Stimulated activated naive CD8-positive, alpha-beta T cell treated with anti-CD3 and anti-CD28 coated beads, Interleukin-15, Interleukin-2, amounts not matched to agents 100 ng/mL and 50 ng/mL, for 24 hours (primary cell): ENCODE measurements around the gene CNRIP1.

ENCODE experiments used
- H3K27ac Mint-ChIP-seq: one replicate; pipeline ENCODE4 v1.8.0; 2021; ENCODE audit warnings: mild to moderate bottlenecking, mixed read lengths
- H3K27me3 Mint-ChIP-seq: one replicate; pipeline ENCODE4 v1.8.0; 2021; ENCODE audit warnings: mixed read lengths
- H3K36me3 Mint-ChIP-seq: one replicate; pipeline ENCODE4 v1.8.0; 2021; ENCODE audit warnings: low read depth, mixed read lengths
- H3K4me1 Mint-ChIP-seq: one replicate; pipeline ENCODE4 v1.8.0; 2021; ENCODE audit warnings: low read depth, mixed read lengths
- H3K4me3 Mint-ChIP-seq: one replicate; pipeline ENCODE4 v1.8.0; 2021; ENCODE audit warnings: mild to moderate bottlenecking, mixed read lengths
- H3K9me3 Mint-ChIP-seq: one replicate; pipeline ENCODE4 v1.8.0; 2021; ENCODE audit warnings: mixed read lengths

The CNRIP1 gene

GRCh38 chr2:68319398-68320117 is at the start of gene CNRIP1:
Gene CNRIP1, minus strand, starts transcription at chr2:68319949. Its CDS starts 549 bp downstream, at chr2:68319400.
- H3K4me1 Mint-ChIP-seq = peaks cover 13% of the 10 kb centered on the region
- no peak within 1 kb of the TSS for H3K27ac Mint-ChIP-seq
- H3K9me3 Mint-ChIP-seq = no peaks in the 10 kb centered on the region
- no peaks in the 10 kb centered on the region for H3K36me3 Mint-ChIP-seq
- peaks cover 71% of the 10 kb centered on the region for H3K27me3 Mint-ChIP-seq
- peak within 1 kb of the TSS; percentile 67 for H3K4me3 Mint-ChIP-seq

- peaks cover 3% of the 10 kb centered on the region for H3K27me3 Mint-ChIP-seq
- H3K4me3 Mint-ChIP-seq = no peak overlapping the region
- H3K27ac Mint-ChIP-seq = no peak overlapping the region
- peaks cover 64% of the 10 kb centered on the region for H3K4me1 Mint-ChIP-seq
- no peaks in the 10 kb centered on the region for H3K9me3 Mint-ChIP-seq
- peaks cover 12% of the 10 kb centered on the region for H3K36me3 Mint-ChIP-seq
Observed at GRCh38 chr2:68369337-68369734, 49.6 kb upstream of the CNRIP1 start.

- H3K27ac Mint-ChIP-seq = peak overlapping the region; percentile 36
- peak overlapping the region; percentile 36 for H3K4me3 Mint-ChIP-seq
- H3K36me3 Mint-ChIP-seq = peaks cover 12% of the 10 kb centered on the region
- peaks cover 69% of the 10 kb centered on the region for H3K4me1 Mint-ChIP-seq
- H3K9me3 Mint-ChIP-seq = no peaks in the 10 kb centered on the region
- peaks cover 3% of the 10 kb centered on the region for H3K27me3 Mint-ChIP-seq
Observed at GRCh38 chr2:68368654-68369336, 49.0 kb upstream of the CNRIP1 start.

GRCh38 chr2:68367953-68368653 is 48.4 kb upstream of the CNRIP1 start:
- H3K9me3 Mint-ChIP-seq = no peaks in the 10 kb centered on the region
- H3K27me3 Mint-ChIP-seq = peaks cover 3% of the 10 kb centered on the region
- H3K4me1 Mint-ChIP-seq = peaks cover 76% of the 10 kb centered on the region
- H3K4me3 Mint-ChIP-seq = peak overlapping the region; percentile 83
- no peak overlapping the region for H3K27ac Mint-ChIP-seq
- H3K36me3 Mint-ChIP-seq = peaks cover 12% of the 10 kb centered on the region

- Mint-ChIP-seq H3K27ac (peak overlapping the region; percentile 28), H3K4me3 (peak overlapping the region; percentile 83), H3K4me1 (peaks cover 73% of the 10 kb centered on the region), H3K9me3 (no peaks in the 10 kb centered on the region), H3K27me3 (peaks cover 3% of the 10 kb centered on the region), H3K36me3 (peaks cover 6% of the 10 kb centered on the region)
Observed at GRCh38 chr2:68366083-68366560, 46.4 kb upstream of the CNRIP1 start.

GRCh38 chr2:68365087-68365486 is 45.3 kb upstream of the CNRIP1 start, which contains the start of gene PLEK:
Gene PLEK, plus strand, starts transcription at chr2:68365282. Its CDS starts 70 bp downstream, at chr2:68365352.
- peak within 1 kb of the TSS; percentile 83 for H3K4me3 Mint-ChIP-seq
- H3K36me3 Mint-ChIP-seq = peaks cover 6% of the 10 kb centered on the region
- H3K4me1 Mint-ChIP-seq = peaks cover 66% of the 10 kb centered on the region
- peak within 1 kb of the TSS; percentile 81 for H3K27ac Mint-ChIP-seq
- no peaks in the 10 kb centered on the region for H3K9me3 Mint-ChIP-seq
- H3K27me3 Mint-ChIP-seq = peaks cover 3% of the 10 kb centered on the region

GRCh38 chr2:68363721-68364120 is 44.0 kb upstream of the CNRIP1 start:
- Mint-ChIP-seq H3K36me3 (peaks cover 2% of the 10 kb centered on the region), H3K27me3 (peaks cover 3% of the 10 kb centered on the region), H3K27ac (peak overlapping the region; percentile 61), H3K9me3 (no peaks in the 10 kb centered on the region), H3K4me3 (no peak overlapping the region), H3K4me1 (peaks cover 61% of the 10 kb centered on the region)

GRCh38 chr2:68362749-68363148 is 43.0 kb upstream of the CNRIP1 start:
- Mint-ChIP-seq H3K27ac (peak overlapping the region; percentile 75), H3K27me3 (peaks cover 3% of the 10 kb centered on the region), H3K9me3 (no peaks in the 10 kb centered on the region), H3K4me3 (no peak overlapping the region), H3K4me1 (peaks cover 51% of the 10 kb centered on the region), H3K36me3 (no peaks in the 10 kb centered on the region)

- Mint-ChIP-seq H3K4me3 (peak overlapping the region; percentile 66), H3K36me3 (no peaks in the 10 kb centered on the region), H3K27me3 (peaks cover 3% of the 10 kb centered on the region), H3K4me1 (peaks cover 45% of the 10 kb centered on the region), H3K27ac (peak overlapping the region; percentile 75), H3K9me3 (no peaks in the 10 kb centered on the region)
Observed at GRCh38 chr2:68362069-68362468, 42.3 kb upstream of the CNRIP1 start.

GRCh38 chr2:68359889-68360288 is 40.1 kb upstream of the CNRIP1 start:
- Mint-ChIP-seq H3K4me3 (no peak overlapping the region), H3K27ac (no peak overlapping the region), H3K36me3 (no peaks in the 10 kb centered on the region), H3K4me1 (peaks cover 32% of the 10 kb centered on the region), H3K9me3 (no peaks in the 10 kb centered on the region), H3K27me3 (no peaks in the 10 kb centered on the region)

- H3K9me3 Mint-ChIP-seq = no peaks in the 10 kb centered on the region
- no peaks in the 10 kb centered on the region for H3K27me3 Mint-ChIP-seq
Observed at GRCh38 chr2:68357605-68358337, 38.0 kb upstream of the CNRIP1 start.

GRCh38 chr2:68356599-68357239 is 37.0 kb upstream of the CNRIP1 start:
- no peaks in the 10 kb centered on the region for H3K36me3 Mint-ChIP-seq
- no peak overlapping the region for H3K4me3 Mint-ChIP-seq
- H3K4me1 Mint-ChIP-seq = peaks cover under 1% of the 10 kb centered on the region
- no peaks in the 10 kb centered on the region for H3K9me3 Mint-ChIP-seq
- H3K27ac Mint-ChIP-seq = no peak overlapping the region
- no peaks in the 10 kb centered on the region for H3K27me3 Mint-ChIP-seq

More at GRCh38 chr2:68357605-68358337, 38.0 kb upstream of the CNRIP1 start:
- H3K4me1 Mint-ChIP-seq = peaks cover 11% of the 10 kb centered on the region
- no peak overlapping the region for H3K27ac Mint-ChIP-seq
- no peaks in the 10 kb centered on the region for H3K36me3 Mint-ChIP-seq
- H3K4me3 Mint-ChIP-seq = no peak overlapping the region

GRCh38 chr2:68352651-68353391 is 33.1 kb upstream of the CNRIP1 start:
- Mint-ChIP-seq H3K27ac (no peak overlapping the region), H3K4me1 (no peaks in the 10 kb centered on the region), H3K9me3 (no peaks in the 10 kb centered on the region), H3K36me3 (no peaks in the 10 kb centered on the region), H3K4me3 (no peak overlapping the region), H3K27me3 (no peaks in the 10 kb centered on the region)
